HG03342 (cell line): ENCODE data around the gene MGST3.
"Not testable (repeated sequence)": the region's sequence is repeated elsewhere in the genome, so short reads cannot be mapped to it uniquely, and the experiment has no call there.

Source experiments
- ATAC-seq: cut with Tn5 transposase; IDR thresholded peaks from one replicate; pipeline ENCODE4 v1.9.1; 2021; ENCODE audit warnings: mild to moderate bottlenecking, moderate library complexity; ENCODE audit not compliant: unreplicated experiment

Gene MGST3

DNA sequence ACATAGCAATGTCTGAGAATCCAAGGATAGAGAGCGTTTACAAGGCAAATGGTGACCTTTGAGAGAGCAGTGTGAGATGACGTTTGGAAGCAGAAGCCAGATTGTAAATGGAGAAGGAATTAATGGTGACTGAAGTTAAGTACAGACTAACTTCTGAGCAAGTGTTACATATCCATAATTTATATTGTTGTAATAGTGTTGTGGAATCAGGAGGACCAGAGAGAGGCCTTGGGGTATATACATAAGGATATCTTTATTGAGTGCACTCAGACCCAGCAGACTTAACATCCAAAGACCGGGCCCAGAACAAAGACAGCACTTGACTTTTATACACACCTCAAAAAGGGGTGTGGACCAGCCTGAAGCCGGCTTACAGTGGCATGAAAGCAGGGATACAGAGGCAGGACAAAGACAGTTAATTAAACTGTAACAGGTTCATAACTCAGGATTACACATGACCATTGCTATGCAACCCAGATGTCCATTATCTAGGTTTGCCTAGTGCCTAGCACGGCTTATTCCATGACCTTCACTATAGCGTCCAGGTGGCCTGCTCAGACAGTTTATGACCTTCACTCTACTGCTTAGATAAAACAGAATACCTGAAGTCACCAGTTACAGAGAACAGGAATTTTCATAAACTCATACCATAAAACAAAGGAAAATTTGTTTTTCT, 2.7 kb upstream of the MGST3 start:
- no peak for ATAC-seq

GRCh38 chr1:165629151-165629550, 1.9 kb upstream of the MGST3 start:
- no peak for ATAC-seq

DNA sequence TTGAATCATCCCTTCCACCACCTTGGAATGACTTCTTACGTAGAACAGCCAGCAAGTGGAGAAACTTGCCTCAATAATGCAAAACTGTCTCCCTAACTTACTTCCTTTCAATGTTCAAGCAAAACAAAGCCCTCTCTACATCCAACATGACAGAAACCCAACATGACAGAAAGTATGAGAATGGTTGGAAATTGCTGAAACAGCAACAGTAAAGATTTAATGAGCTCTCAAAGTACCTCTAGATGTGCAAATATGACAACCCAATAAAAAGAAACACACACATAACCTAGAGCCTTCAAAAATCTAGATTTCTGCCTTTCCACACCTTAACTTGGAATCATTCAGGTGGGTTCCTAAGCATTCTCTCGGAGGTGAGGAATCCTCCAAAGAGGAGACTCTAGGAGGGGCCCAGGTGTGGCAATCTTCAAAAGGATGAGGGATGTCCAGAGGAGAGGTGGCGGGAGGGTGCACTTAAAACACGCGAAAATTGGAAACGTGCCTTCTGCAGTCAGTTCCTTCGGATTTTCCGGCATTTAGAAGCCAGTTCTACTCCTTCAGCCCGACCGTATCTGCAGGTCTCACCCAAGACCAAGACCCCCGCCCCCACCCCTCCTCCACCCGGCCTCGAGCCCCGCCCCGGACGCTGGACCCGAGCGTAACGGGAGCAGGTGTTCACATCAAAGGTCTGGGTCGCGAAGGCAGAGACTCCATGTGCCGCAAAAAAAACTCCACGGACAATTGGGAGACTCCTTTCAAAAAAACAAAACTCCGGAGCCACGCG, 996 bp upstream of the MGST3 start:
- no peak for ATAC-seq

- peak; percentile 29 for ATAC-seq
Observed at GRCh38 chr1:165631342-165632151, 513 bp downstream of the MGST3 start.

DNA sequence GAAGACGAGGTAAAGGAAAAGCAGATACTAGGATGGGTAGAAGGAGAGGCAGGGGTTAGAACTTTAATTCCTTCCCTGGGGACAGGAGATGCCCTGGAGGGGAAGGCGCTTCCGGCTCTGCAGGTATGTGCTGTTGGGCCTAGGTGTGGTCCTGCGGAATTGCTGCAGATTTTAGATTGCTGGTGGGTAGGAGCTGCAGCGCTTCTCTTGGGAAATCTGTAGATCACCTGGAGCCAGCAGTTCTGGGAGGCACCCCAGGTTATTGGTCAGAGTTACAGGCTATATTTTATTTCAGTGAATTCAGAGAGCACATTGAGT, 1.1 kb downstream of the MGST3 start:
- no peak for ATAC-seq

- no peak for ATAC-seq
Observed at GRCh38 chr1:165632491-165632890, 1.5 kb downstream of the MGST3 start.

DNA sequence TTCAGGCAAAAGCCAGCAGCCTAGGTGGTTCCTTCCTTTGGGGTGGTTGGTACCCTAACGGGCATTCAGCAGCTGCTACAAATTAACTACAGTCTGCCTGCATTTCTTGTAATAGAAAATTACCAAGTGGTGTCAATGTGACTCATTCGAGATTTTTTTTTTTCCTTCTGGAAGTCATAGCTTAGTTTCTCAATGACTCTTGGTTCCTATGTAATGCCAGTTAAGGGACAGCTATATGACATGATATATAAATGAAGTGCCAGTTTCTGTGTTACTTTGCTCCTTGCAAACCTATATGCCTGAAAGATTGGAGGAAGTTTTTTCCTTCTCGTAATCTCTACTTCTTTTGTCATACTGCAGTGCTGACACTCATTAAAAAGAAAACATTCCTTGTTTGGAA, 2.6 kb downstream of the MGST3 start:
- ATAC-seq, result no peak

DNA sequence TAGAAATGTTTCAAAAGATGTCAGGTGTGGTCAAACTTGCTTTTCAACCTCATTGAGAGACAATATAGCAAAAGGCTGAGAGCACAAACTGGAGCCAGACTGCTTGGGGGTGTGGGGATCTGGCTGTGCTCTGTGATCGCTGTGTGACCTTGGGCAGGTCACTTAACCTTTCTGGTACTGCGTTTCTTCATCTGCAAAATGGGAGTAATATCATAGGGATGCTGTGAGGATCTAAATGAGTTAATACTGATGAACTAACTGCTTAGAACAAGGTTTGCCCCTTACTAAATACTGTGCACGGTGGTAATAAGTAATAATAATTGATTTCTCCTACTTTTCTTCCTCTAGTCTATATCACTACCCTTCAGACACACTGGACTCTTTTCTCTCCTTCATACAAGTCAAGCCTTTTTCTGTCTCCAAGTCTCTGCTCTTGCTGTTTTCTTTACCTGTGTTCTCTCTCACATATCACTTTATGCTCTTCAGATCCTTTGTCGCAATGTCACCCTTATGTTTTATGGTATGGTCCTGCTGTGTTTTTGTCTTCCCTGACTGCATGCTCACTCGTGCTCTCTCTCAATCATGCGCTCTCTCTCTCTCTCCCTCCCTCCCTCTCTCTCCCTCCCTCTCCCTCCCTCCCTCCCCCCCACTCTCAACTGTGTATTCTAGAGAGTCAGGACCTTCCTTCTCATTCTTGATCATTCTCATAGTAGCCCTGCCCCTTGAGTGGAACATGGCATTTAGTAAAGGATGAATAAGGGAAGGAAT, 3.3 kb downstream of the MGST3 start:
- ATAC-seq, result no peak

DNA sequence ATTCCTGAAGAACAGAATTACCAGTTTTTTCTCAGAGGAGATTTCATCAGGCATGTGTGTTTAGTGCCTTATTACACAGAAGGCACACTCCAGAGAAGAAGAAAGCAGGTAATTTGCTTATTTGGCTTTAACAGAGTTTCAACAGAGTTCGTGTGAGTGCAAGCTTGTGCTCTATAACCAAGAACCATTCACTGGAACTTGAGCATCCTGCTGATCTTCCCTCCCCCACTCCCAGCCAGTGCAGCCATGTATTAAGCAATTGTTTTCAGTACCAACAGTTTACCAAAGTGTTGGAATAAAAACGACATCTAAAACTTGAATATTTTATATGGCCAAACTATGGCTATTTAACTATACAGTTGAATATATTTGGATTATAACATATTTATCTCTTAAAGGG, 4.3 kb downstream of the MGST3 start:
- ATAC-seq, result no peak

DNA sequence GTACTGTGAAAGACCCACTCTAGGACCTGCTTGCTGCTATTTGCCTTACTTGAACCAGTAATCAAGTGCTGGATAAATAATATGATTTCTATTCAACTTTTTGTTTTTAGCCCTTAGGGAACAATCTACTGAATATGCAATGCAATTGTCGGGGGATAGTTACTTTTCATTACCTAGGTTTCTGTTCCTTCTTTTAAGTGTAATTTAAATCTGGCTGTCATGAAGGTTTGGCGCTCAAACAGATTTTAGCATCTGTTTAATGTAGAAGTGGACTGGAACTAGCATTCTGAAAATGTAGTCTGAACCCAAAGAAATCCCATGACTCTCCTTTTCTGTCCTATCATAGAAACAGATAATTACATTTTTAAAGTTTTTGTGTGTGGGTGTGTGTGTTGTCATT, 4.8 kb downstream of the MGST3 start:
- no peak for ATAC-seq

DNA sequence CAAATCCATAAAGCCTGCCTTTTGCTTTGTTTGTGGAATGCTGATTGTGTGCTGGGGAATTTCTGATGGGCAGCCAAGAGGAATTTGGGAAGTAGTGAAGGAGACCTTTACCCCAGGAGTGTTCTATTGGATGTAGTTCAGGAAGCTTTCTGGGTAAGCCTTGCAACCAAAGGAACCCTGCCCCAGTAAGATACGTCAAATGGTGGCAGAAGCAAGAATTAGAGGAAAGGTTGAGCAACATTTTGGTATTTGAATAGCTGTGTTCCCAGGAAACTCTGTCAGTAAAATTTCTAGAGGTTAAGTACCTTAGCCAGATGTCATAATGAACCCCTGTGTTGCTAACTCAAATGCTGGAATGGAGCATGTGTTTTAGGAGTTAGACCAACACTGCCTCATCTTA, 6.4 kb downstream of the MGST3 start:
- ATAC-seq, result no peak

DNA sequence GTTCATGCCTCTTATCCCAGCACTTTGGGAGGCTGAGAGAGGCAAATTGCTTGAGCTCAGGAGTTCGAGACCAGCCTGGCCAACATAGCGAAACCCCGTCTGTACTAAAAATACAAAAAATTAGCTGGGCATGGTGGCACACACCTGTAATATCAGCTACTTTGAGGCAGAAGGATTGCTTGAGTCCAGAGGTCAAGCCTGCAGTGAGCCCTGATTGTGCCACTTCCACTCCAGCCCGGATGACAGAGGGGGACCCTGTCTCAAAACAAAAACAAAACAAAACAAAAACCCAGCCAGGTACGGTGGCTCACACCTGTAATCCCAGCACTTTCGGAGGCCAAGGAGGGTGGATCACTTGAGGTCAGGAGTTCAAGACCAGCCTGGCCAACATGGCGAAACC, 7.2 kb downstream of the MGST3 start:
- ATAC-seq, result not testable (repeated sequence)

DNA sequence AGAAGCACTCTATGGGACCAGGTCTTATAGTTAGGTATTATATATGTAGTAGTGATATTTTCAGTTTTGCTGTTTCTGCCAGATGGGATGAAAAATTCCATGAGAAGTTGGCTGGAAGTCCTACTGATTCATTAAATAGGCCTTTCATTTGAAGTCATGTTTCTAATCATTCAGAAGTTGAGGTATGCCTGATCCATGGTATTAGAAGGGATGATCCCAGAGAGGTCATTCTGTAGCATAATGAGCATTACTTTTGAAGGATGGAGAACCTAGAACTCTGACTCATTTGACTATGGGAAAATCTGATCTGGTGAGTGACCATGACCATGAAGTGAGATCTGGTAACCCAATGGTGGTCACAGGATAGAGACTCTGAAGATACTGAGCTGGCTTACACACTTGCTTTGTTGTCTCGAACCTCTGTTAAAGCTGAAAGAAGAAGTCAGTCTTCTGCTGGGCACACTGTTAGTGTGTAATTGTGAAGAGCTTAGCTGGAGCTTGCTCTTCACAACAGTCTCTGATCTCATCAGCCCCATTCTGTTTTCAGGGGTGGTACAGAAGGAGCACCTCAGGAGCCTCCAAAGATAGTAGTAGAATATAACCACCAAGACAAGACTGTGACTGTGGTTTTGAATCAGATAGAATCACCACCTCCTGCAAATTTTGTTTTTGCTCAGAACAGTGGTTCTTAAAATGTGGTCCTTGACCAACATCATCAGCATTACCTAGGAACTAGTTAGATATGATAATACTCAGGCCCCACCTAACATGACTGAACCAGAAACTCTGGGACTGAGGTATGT, 9.0 kb downstream of the MGST3 start:
- no peak for ATAC-seq

DNA sequence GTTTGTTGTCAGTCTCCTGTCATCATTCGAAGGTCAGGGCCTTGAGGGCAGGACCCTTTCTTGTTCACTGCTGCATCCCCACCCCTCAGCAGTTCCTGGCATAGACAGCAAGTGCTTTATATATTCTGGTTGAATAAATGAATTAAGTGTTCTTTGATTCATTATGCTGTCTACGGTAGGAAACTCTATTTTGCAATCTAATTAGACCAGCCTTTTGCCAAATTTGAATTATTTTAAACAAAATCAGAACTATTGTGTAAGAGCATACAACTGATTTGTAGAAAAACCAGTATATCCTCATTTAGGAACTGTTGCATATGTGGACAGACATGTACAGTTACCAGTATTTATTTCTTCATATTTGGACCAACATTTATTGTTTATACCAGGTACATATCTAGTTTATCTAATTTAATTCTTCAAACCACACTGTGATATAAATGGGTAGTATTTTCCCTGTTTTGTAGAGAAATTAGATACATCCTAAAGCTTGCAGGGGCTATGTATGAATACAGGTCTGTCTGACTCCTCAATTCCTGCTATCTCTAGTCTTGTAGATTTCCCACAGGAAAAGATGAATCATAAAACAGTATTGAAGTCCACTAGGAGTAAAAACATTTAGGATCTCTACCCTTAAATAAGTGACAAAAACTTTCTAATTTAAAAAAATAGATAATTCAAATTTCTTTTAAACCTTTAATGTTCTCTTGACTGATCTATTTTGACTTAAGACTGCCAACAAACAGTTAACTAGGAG, 10.4 kb downstream of the MGST3 start:
- ATAC-seq, result no peak

GRCh38 chr1:165644064-165644735, 13.2 kb downstream of the MGST3 start:
- no peak for ATAC-seq

DNA sequence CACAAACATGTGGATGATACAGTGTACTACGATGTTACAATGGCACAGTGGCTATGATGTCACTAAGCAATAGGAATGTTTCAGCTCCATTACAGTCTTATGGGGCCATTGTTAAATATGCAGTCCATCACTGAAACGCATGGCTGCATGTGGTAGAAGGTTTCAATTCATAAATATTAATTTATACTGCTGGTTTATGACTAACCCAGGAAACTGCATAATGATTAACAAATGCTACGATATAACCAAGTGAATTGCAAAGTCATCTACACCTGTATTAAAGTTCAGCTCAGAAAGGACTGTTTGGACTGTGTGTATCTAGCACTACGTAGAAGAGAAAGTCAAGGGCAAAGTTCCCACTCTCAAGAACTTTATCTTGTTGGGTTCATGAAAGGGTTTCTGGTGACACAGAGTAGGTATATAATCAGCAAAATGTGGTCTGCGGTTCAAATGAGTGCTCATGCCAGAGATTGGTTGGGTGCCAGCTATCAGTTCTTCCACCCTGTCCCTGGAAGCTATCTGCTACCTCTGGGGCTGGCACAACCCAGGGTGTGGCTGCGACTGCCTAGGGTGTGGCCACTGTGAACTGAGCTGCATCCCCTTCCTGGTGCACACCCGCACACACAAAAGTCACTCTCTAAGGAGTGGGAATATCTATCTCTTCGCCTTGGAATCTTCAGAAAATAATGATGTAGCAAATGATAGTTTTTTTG, 14.8 kb downstream of the MGST3 start:
- no peak for ATAC-seq

DNA sequence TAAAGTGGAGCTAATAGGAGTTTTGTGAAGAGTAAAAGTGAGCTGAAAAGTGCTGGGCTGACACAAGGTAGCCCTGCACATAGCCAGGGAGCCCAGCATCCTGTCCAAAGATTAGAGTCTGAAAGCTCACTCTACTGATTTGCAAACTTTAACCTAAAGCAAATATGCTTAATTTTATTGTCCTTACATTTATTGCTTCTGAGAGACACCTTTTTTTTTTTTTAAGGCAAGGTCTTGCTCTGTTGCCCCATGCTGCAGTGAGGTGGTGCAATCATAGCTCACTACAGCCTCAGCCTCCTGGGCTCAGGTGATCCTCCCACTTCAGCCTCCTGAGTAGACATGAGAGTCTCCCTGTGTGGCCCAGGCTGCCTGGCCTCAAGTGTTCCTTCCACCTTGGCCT, 16.5 kb downstream of the MGST3 start:
- no peak for ATAC-seq

DNA sequence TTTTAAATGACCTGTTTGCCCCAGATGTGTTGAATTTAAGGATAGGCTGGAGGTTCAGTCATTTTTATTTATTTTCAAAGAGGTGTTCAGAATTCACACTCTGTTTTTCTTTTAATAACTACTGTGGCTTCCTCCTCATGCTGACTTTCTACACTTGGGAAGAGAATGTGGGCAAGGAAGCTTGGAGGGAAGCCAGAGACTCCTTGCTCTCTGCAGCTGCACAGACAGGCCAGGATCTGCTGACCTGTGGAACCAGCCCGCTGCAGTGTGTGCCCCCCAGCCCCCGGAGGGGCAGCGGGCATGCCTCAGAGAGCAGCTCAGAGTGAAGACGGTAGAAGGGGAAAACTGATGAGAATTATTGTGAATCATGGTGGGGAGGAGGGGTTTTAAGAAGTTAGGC, 16.9 kb downstream of the MGST3 start:
- ATAC-seq, result no peak
